HG02678 (cell line): ENCODE data around the gene MOSMO.
"Not testable (repeated sequence)": the region's sequence is repeated elsewhere in the genome, so short reads cannot be mapped to it uniquely, and the experiment has no call there.

ENCODE experiments used
- ATAC-seq: cut with Tn5 transposase; IDR thresholded peaks from one replicate; pipeline ENCODE4 v1.9.1; 2021; ENCODE audit warnings: mild to moderate bottlenecking, moderate library complexity; ENCODE audit not compliant: unreplicated experiment

Gene MOSMO

GRCh38 chr16:22089910-22090309, 82.0 kb downstream of the MOSMO start:
- ATAC-seq, result no peak

- ATAC-seq, result no peak
Observed at GRCh38 chr16:22091721-22092120, 83.8 kb downstream of the MOSMO start.

GRCh38 chr16:22092143-22092933, 84.4 kb downstream of the MOSMO start, which contains the start of gene VWA3A:
Gene VWA3A, plus strand, starts transcription at chr16:22092541. Its CDS starts 97 bp downstream, at chr16:22092638.
- ATAC-seq, result no peak

- ATAC-seq, result no peak
Observed at GRCh38 chr16:22093331-22093730, 85.4 kb downstream of the MOSMO start.

GRCh38 chr16:22093996-22094395, 86.1 kb downstream of the MOSMO start:
- no peak for ATAC-seq

- no peak for ATAC-seq
Observed at GRCh38 chr16:22098405-22099255, 90.7 kb downstream of the MOSMO start.

GRCh38 chr16:22099256-22099975, 91.5 kb downstream of the MOSMO start:
- ATAC-seq, result no peak

- no peak for ATAC-seq
Observed at GRCh38 chr16:22103441-22103840, 95.5 kb downstream of the MOSMO start.

- no peak for ATAC-seq
Observed at GRCh38 chr16:22109258-22109898, 101.5 kb downstream of the MOSMO start.

- not testable (repeated sequence) for ATAC-seq
Observed at GRCh38 chr16:22111629-22112028, 103.7 kb downstream of the MOSMO start.

- ATAC-seq, result no peak
Observed at GRCh38 chr16:22116095-22116700, 108.3 kb downstream of the MOSMO start.

- no peak for ATAC-seq
Observed at GRCh38 chr16:22117609-22118008, 109.7 kb downstream of the MOSMO start.

GRCh38 chr16:22120440-22120839, 112.5 kb downstream of the MOSMO start:
- ATAC-seq, result no peak

GRCh38 chr16:22122239-22122638, 114.3 kb downstream of the MOSMO start:
- no peak for ATAC-seq

- ATAC-seq, result no peak
Observed at GRCh38 chr16:22123146-22123545, 115.2 kb downstream of the MOSMO start.

- ATAC-seq, result no peak
Observed at GRCh38 chr16:22123759-22124490, 116.0 kb downstream of the MOSMO start.

- no peak for ATAC-seq
Observed at GRCh38 chr16:22124583-22125284, 116.8 kb downstream of the MOSMO start.

- ATAC-seq, result no peak
Observed at GRCh38 chr16:22126037-22126558, 118.2 kb downstream of the MOSMO start.

GRCh38 chr16:22128537-22128936, 120.6 kb downstream of the MOSMO start:
- not testable (repeated sequence) for ATAC-seq
